Activated CD4-positive, alpha-beta T cell treated with anti-CD3 and anti-CD28 coated beads, Interleukin-2, Interleukin-4, amounts not matched to agents 100 ng/mL and 50 ng/mL, durations not matched to agents 16 hours and 8 hours (primary cell): ENCODE data around the gene OSBPL5.

Experiments
- DNase-seq: peaks from one replicate; pipeline ENCODE4 v3.0.0-alpha.2; 2020; ENCODE audit warnings: low spot score

Gene OSBPL5

GRCh38 chr11:3197044-3197695 is 32.1 kb upstream of the OSBPL5 start:
- DNase-seq, result no peak

- no peak for DNase-seq
These were observed 31.3 kb upstream of the OSBPL5 start for GRCh38 chr11:3196161-3197043.

- DNase-seq, result no peak
These were observed 30.4 kb upstream of the OSBPL5 start for GRCh38 chr11:3195251-3196160.

GRCh38 chr11:3194016-3194816 is 29.1 kb upstream of the OSBPL5 start:
- DNase-seq, result no peak

- no peak for DNase-seq
These were observed 28.4 kb upstream of the OSBPL5 start for GRCh38 chr11:3193373-3194015.

- DNase-seq, result no peak
These were observed 27.6 kb upstream of the OSBPL5 start for GRCh38 chr11:3192511-3193372.

- DNase-seq, result no peak
These were observed 26.6 kb upstream of the OSBPL5 start for GRCh38 chr11:3191586-3192324.

GRCh38 chr11:3190600-3190999 is 25.5 kb upstream of the OSBPL5 start:
- no peak for DNase-seq

- no peak for DNase-seq
These were observed 24.9 kb upstream of the OSBPL5 start for GRCh38 chr11:3189886-3190583.

GRCh38 chr11:3189196-3189843 is 24.2 kb upstream of the OSBPL5 start:
- DNase-seq, result no peak

- no peak for DNase-seq
These were observed 23.5 kb upstream of the OSBPL5 start for GRCh38 chr11:3188496-3189195.

GRCh38 chr11:3186166-3186953 is 21.2 kb upstream of the OSBPL5 start:
- no peak for DNase-seq

GRCh38 chr11:3184732-3185347 is 19.7 kb upstream of the OSBPL5 start:
- no peak for DNase-seq

- no peak for DNase-seq
These were observed 18.4 kb upstream of the OSBPL5 start for GRCh38 chr11:3183523-3183922.

GRCh38 chr11:3182462-3182852 is 17.3 kb upstream of the OSBPL5 start:
- no peak for DNase-seq

GRCh38 chr11:3181725-3182461 is 16.8 kb upstream of the OSBPL5 start:
- no peak for DNase-seq
